Measurements from ENCODE around the gene PAQR9. TPM values are rescaled to one million over a fixed set of nuclear protein-coding genes. Genes with fewer than 3 reads are reported as not detected.
A peak's percentile ranks its signal among the peaks of the same experiment; 100 is the strongest.

PAQR9 gene
- total and polyA plus RNA-seq, 9 of the 15 experiments (the other 6 are each of a cell fraction or from before 2014, with no cell fraction given) = 0.04 to 0.58 (median 0.22) TPM

- TF ChIP-seq HBP1 (CRISPR knock-in tag; IDR thresholded peaks at IDR 0.05) = no peak
- peak; percentile 95 for TF ChIP-seq SMARCE1 (IDR thresholded peaks at IDR 0.05)
- TF ChIP-seq JUND (IDR thresholded peaks at IDR 0.05; ENCODE audit: borderline replicate concordance, low read depth, low read length) = peak; percentile 14; the same call in 1 of the 2 replicates
- TF ChIP-seq JUND (tag; IDR thresholded peaks at IDR 0.05; ENCODE audit: borderline replicate concordance, low read depth, low read length) = no peak
- TF ChIP-seq ZNF449 (CRISPR knock-in tag; IDR thresholded peaks at IDR 0.05) = no peak
- TF ChIP-seq MITF (IDR thresholded peaks at IDR 0.05) = no peak
- no peak for TF ChIP-seq HMG20A (CRISPR knock-in tag; conservative IDR thresholded peaks at IDR 0.05)
- TF ChIP-seq FOXM1 (IDR thresholded peaks at IDR 0.05; ENCODE audit: low read depth) = peak; percentile 71
- TF ChIP-seq FOXM1 (CRISPR knock-in tag; IDR thresholded peaks at IDR 0.05; ENCODE audit: low read depth) = no peak
- no peak for TF ChIP-seq GABPA (tag; conservative IDR thresholded peaks at IDR 0.05; ENCODE audit: low read depth)
- no peak for TF ChIP-seq DLX4 (CRISPR knock-in tag; IDR thresholded peaks at IDR 0.05)
- no peak for TF ChIP-seq SIX5 (IDR thresholded peaks at IDR 0.05; ENCODE audit: borderline replicate concordance in 1 of 2, insufficient read depth in 1 of 2, low read depth in 1 of 2, low read length in 2 of 2)
- no peak for TF ChIP-seq POLR2AphosphoS2 (IDR thresholded peaks at IDR 0.05; ENCODE audit: low read length)
- TF ChIP-seq VEZF1 (CRISPR knock-in tag; IDR thresholded peaks at IDR 0.05) = peak; percentile 36; the same call in 1 of the 2 replicates
- TF ChIP-seq ZNF140 (CRISPR knock-in tag; IDR thresholded peaks at IDR 0.05) = no peak
- TF ChIP-seq ZKSCAN8 (CRISPR knock-in tag; IDR thresholded peaks at IDR 0.05) = no peak
- 0 out of 2 replicates have a peak, but pooled peaks have one; percentile 27 for TF ChIP-seq ADNP (tag; IDR thresholded peaks at IDR 0.05)
Measured at GRCh38 chr3:142929890-142930289, 33.6 kb downstream of the PAQR9 start (continued).

Measured in K562 (cell line).